ENCODE results near the gene LDHB. TPM values are rescaled to one million over a fixed set of nuclear protein-coding genes. Genes with fewer than 3 reads are reported as not detected.

Gene LDHB
- polyA plus RNA-seq, 1 of the 3 experiments (the other 2 are of a cell fraction) = 469 TPM

DNA sequence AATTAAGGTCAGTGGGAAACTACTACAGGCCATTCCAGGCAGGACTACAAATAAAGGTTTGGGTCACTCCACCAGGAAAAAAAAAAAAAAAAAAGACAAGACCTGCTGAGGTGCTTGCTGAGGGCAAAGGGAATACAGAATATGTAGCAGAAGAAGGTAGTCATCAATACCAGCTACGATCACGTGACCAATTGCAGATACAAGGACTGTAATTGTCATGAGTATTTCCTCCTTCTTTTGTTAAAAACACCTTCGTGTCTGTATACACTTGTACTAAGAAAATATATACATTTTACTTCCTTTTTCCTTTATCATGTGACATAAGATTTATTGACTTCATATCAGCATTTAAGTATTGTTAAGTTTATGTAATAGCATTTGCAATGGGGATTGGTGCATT, 72.2 kb downstream of the LDHB start:
- Histone ChIP-seq H3F3A (replicated peaks; ENCODE audit: insufficient read depth) (no peaks in the 10 kb centered on the region), H3K79me2 (ENCODE audit: insufficient read depth) (no peaks in the 10 kb centered on the region), H4K20me1 (ENCODE audit: insufficient read depth) (no peaks in the 10 kb centered on the region), H3K9ac (no peak overlapping the region), H3K9me2 (no peaks in the 10 kb centered on the region), H3K4me2 (no peak overlapping the region), H3K27ac (ENCODE audit: low read depth in 2 of 2, low read length in 1 of 2) (no peak overlapping the region), H3K27me3 (ENCODE audit: insufficient read depth) (no peaks in the 10 kb centered on the region), H3K9me3 (no peaks in the 10 kb centered on the region), H3K4me3 (ENCODE audit: low read depth in 2 of 2, low read length in 1 of 2) (no peak overlapping the region), H2AFZ (ENCODE audit: low read depth) (no peak overlapping the region), H3K36me3 (replicated peaks in 1 of 2; ENCODE audit: control insufficient read depth in 1 of 2, insufficient read depth in 2 of 2, low read length in 1 of 2) (no peaks in the 10 kb centered on the region), H3K4me1 (ENCODE audit: control insufficient read depth in 1 of 2, insufficient read depth in 2 of 2, low read depth in 1 of 2, low read length in 1 of 2) (no peaks in the 10 kb centered on the region)
- 5% methylated on average over 3 of the region's 3 CpGs for WGBS (ENCODE audit: low lambda C conversion rate)
- DNase-seq = no peak
- TF ChIP-seq YY1 (IDR thresholded peaks at IDR 0.05; ENCODE audit: low read depth) (no peak), FOXM1 (IDR thresholded peaks at IDR 0.05; ENCODE audit: low read depth) (no peak), NFIC (IDR thresholded peaks at IDR 0.05; ENCODE audit: borderline replicate concordance) (no peak), RFX5 (IDR thresholded peaks at IDR 0.05; ENCODE audit: low read length) (no peak), MXI1 (IDR thresholded peaks at IDR 0.05; ENCODE audit: low read depth, low read length) (no peak), MEF2A (IDR thresholded peaks at IDR 0.05; ENCODE audit: borderline replicate concordance, low read depth) (no peak), RCOR1 (IDR thresholded peaks at IDR 0.05; ENCODE audit: low read length) (no peak), GATA2 (CRISPR knock-in tag; IDR thresholded peaks at IDR 0.05) (no peak), EP300 (IDR thresholded peaks at IDR 0.05; ENCODE audit: borderline replicate concordance in 1 of 2, low read depth in 1 of 2, low read length in 1 of 2) (no peak), NRF1 (IDR thresholded peaks at IDR 0.05; ENCODE audit: low read depth, low read length) (no peak), SIN3A (IDR thresholded peaks at IDR 0.05; ENCODE audit: borderline replicate concordance, low read depth, low read length) (no peak), JUND (IDR thresholded peaks at IDR 0.05) (no peak), RXRA (IDR thresholded peaks at IDR 0.05; ENCODE audit: borderline replicate concordance, low read depth) (no peak), FOSL2 (IDR thresholded peaks at IDR 0.05; ENCODE audit: borderline replicate concordance, low read depth) (no peak)
- TF ChIP-seq, protein P1, sequence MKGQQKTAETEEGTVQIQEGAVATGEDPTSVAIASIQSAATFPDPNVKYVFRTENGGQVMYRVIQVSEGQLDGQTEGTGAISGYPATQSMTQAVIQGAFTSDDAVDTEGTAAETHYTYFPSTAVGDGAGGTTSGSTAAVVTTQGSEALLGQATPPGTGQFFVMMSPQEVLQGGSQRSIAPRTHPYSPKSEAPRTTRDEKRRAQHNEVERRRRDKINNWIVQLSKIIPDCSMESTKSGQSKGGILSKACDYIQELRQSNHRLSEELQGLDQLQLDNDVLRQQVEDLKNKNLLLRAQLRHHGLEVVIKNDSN (IDR thresholded peaks at IDR 0.05; ENCODE audit: borderline replicate concordance, low read depth) = no peak
- TF ChIP-seq, protein P2, sequence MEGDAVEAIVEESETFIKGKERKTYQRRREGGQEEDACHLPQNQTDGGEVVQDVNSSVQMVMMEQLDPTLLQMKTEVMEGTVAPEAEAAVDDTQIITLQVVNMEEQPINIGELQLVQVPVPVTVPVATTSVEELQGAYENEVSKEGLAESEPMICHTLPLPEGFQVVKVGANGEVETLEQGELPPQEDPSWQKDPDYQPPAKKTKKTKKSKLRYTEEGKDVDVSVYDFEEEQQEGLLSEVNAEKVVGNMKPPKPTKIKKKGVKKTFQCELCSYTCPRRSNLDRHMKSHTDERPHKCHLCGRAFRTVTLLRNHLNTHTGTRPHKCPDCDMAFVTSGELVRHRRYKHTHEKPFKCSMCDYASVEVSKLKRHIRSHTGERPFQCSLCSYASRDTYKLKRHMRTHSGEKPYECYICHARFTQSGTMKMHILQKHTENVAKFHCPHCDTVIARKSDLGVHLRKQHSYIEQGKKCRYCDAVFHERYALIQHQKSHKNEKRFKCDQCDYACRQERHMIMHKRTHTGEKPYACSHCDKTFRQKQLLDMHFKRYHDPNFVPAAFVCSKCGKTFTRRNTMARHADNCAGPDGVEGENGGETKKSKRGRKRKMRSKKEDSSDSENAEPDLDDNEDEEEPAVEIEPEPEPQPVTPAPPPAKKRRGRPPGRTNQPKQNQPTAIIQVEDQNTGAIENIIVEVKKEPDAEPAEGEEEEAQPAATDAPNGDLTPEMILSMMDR (IDR thresholded peaks at IDR 0.05) = no peak
- TF ChIP-seq, protein P3, sequence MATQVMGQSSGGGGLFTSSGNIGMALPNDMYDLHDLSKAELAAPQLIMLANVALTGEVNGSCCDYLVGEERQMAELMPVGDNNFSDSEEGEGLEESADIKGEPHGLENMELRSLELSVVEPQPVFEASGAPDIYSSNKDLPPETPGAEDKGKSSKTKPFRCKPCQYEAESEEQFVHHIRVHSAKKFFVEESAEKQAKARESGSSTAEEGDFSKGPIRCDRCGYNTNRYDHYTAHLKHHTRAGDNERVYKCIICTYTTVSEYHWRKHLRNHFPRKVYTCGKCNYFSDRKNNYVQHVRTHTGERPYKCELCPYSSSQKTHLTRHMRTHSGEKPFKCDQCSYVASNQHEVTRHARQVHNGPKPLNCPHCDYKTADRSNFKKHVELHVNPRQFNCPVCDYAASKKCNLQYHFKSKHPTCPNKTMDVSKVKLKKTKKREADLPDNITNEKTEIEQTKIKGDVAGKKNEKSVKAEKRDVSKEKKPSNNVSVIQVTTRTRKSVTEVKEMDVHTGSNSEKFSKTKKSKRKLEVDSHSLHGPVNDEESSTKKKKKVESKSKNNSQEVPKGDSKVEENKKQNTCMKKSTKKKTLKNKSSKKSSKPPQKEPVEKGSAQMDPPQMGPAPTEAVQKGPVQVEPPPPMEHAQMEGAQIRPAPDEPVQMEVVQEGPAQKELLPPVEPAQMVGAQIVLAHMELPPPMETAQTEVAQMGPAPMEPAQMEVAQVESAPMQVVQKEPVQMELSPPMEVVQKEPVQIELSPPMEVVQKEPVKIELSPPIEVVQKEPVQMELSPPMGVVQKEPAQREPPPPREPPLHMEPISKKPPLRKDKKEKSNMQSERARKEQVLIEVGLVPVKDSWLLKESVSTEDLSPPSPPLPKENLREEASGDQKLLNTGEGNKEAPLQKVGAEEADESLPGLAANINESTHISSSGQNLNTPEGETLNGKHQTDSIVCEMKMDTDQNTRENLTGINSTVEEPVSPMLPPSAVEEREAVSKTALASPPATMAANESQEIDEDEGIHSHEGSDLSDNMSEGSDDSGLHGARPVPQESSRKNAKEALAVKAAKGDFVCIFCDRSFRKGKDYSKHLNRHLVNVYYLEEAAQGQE (IDR thresholded peaks at IDR 0.05; ENCODE audit: low read depth, low read length) = no peak
- POLR2A ChIA-PET = no interaction called here
- CTCF ChIA-PET = no interaction called here

Other genes starting within 250 kb of the LDHB start
- gene PYROXD1, start 220.2 kb downstream of the LDHB start, polyA plus RNA-seq (2012; rRNA removed) = 5.0 and 6.9 TPM in 2 replicates
- gene RECQL, start 156.2 kb downstream of the LDHB start, polyA plus RNA-seq (2012; rRNA removed) = 14.6 and 17.0 TPM in 2 replicates
- gene GOLT1B, start 156.1 kb downstream of the LDHB start, polyA plus RNA-seq (2012; rRNA removed) = 7.9 and 10.6 TPM in 2 replicates
- not detected in 2 replicates for gene SPX, start 131.5 kb downstream of the LDHB start, polyA plus RNA-seq (2012; rRNA removed)
- 0.02 TPM in 1 of 2 replicates, not detected in the other for gene GYS2, start 53.0 kb downstream of the LDHB start, polyA plus RNA-seq (2012; rRNA removed)
- gene KCNJ8, start 116.9 kb upstream of the LDHB start, polyA plus RNA-seq (2012; rRNA removed) = 0.15 and 0.37 TPM in 2 replicates

Measured in SK-N-SH (cell line).